Measurements from ENCODE around the gene MSI2. TPM values are rescaled to one million over a fixed set of nuclear protein-coding genes. Genes with fewer than 3 reads are reported as not detected.

MSI2 gene
- total and polyA plus RNA-seq, 2 experiments from 2014 or later, result 18.9 to 41.8 TPM

- TF ChIP-seq ZNF462 (CRISPR knock-in tag; IDR thresholded peaks at IDR 0.05) (no peak), ZNF331 (CRISPR knock-in tag; IDR thresholded peaks at IDR 0.05; ENCODE audit: low read depth) (no peak), ZNF114 (CRISPR knock-in tag; IDR thresholded peaks at IDR 0.05) (no peak), EZH2 (IDR thresholded peaks at IDR 0.05; ENCODE audit: low read depth, unreplicated experiment) (no peak), STAT1 (IDR thresholded peaks at IDR 0.05; ENCODE audit: unreplicated experiment) (no peak), CREB1 (CRISPR knock-in tag; IDR thresholded peaks at IDR 0.05; ENCODE audit: low read depth) (no peak)
Observed at GRCh38 chr17:57720386-57721035, 464.2 kb downstream of the MSI2 start (continued).

GRCh38 chr17:57721967-57722703, 465.8 kb downstream of the MSI2 start:
- H4K20me1 ChIP-seq (replicated peaks; ENCODE audit: insufficient read depth), result no peaks in the 10 kb centered on the region
- no peaks in the 10 kb centered on the region for H3K36me3 Mint-ChIP-seq (ENCODE audit: low read depth)
- H3K27me3 Mint-ChIP-seq (ENCODE audit: insufficient read depth, low read depth, poor library complexity), result peaks cover 19% of the 10 kb centered on the region
- H3K27me3 ChIP-seq (ENCODE audit: insufficient read depth), result no peaks in the 10 kb centered on the region
- H3K9me2 ChIP-seq (ENCODE audit: insufficient read depth), result no peaks in the 10 kb centered on the region
- H3K4me2 ChIP-seq, result no peak overlapping the region
- ATAC-seq (no peak), DNase-seq (ENCODE audit: low spot score) (no peak)
- H3K4me1 ChIP-seq (ENCODE audit: insufficient read depth), result no peaks in the 10 kb centered on the region
- no peak overlapping the region for H3K4me3 ChIP-seq
- H3K9me3 Mint-ChIP-seq, result no peaks in the 10 kb centered on the region
- no peaks in the 10 kb centered on the region for H3F3A ChIP-seq (replicated peaks; ENCODE audit: low read depth)
- no peak overlapping the region for H3K4me3 Mint-ChIP-seq
- no peak overlapping the region for H2AFZ ChIP-seq
- H3K79me2 ChIP-seq (replicated peaks; ENCODE audit: insufficient read depth), result no peaks in the 10 kb centered on the region
- no peaks in the 10 kb centered on the region for H3K36me3 ChIP-seq (ENCODE audit: insufficient read depth)
- no peaks in the 10 kb centered on the region for H3K4me1 Mint-ChIP-seq
- no peak overlapping the region for H3K27ac ChIP-seq (ENCODE audit: low read depth)
- no peak overlapping the region for H3K27ac Mint-ChIP-seq
- TF ChIP-seq ETS1 (IDR thresholded peaks at IDR 0.05) (no peak), ZNF114 (CRISPR knock-in tag; IDR thresholded peaks at IDR 0.05) (no peak), CREB1 (CRISPR knock-in tag; IDR thresholded peaks at IDR 0.05; ENCODE audit: low read depth) (no peak), EZH2phosphoT487 (IDR thresholded peaks at IDR 0.05; ENCODE audit: unreplicated experiment) (no peak), STAT1 (IDR thresholded peaks at IDR 0.05; ENCODE audit: unreplicated experiment) (no peak), EZH2 (IDR thresholded peaks at IDR 0.05; ENCODE audit: low read depth, unreplicated experiment) (no peak), ZNF331 (CRISPR knock-in tag; IDR thresholded peaks at IDR 0.05; ENCODE audit: low read depth) (no peak), NANOG (IDR thresholded peaks at IDR 0.05; ENCODE audit: borderline replicate concordance) (no peak), JUNB (IDR thresholded peaks at IDR 0.05; ENCODE audit: unreplicated experiment) (no peak), POLR2AphosphoS5 (IDR thresholded peaks at IDR 0.05; ENCODE audit: low read depth) (no peak)

Measured in GM23338 (cell line).